ENCODE data around the gene MYO5B.

- TF ChIP-seq CTCF (IDR thresholded peaks at IDR 0.05), result no peak
- TF ChIP-seq POLR2A (IDR thresholded peaks at IDR 0.05), result no peak
Observed at GRCh38 chr18:50080932-50081560, 113.9 kb downstream of the MYO5B start.

Measured in lower leg skin (tissue), 3 donors.